ENCODE measurements around the gene TARS1. TPM values are rescaled to one million over a fixed set of nuclear protein-coding genes. Genes with fewer than 3 reads are reported as not detected.
A peak's percentile ranks its signal among the peaks of the same experiment; 100 is the strongest.
"Not testable (repeated sequence)": the region's sequence is repeated elsewhere in the genome, so short reads cannot be mapped to it uniquely, and the experiment has no call there.

Gene TARS1
- total RNA-seq, 1 experiment from 2014 or later = 304 TPM

GRCh38 chr5:33433303-33434240 is 7.2 kb upstream of the TARS1 start (continued):
- TF ChIP-seq STAT6 (CRISPR knock-in tag; conservative IDR thresholded peaks at IDR 0.05; ENCODE audit: low read depth) (no peak), ZNF396 (CRISPR knock-in tag; IDR thresholded peaks at IDR 0.05; ENCODE audit: borderline replicate concordance) (no peak), FOXK1 (CRISPR knock-in tag; IDR thresholded peaks at IDR 0.05) (no peak), ZNF671 (CRISPR knock-in tag; IDR thresholded peaks at IDR 0.05) (no peak), CREM (CRISPR knock-in tag; IDR thresholded peaks at IDR 0.05) (no peak), NR3C1 (CRISPR knock-in tag; conservative IDR thresholded peaks at IDR 0.05; ENCODE audit: low read depth) (no peak), ZNF121 (CRISPR knock-in tag; IDR thresholded peaks at IDR 0.05) (no peak), PRRX2 (CRISPR knock-in tag; IDR thresholded peaks at IDR 0.05) (no peak)

- not testable (repeated sequence) for H3K4me3 Mint-ChIP-seq; H3K4me1 Mint-ChIP-seq; H3K36me3 Mint-ChIP-seq; H3K9me3 Mint-ChIP-seq; H3K27ac Mint-ChIP-seq; H3K27me3 Mint-ChIP-seq (ENCODE audit: low read depth)
- CTCF ChIA-PET = interaction anchor here (0.6 to 2.1 kb wide), 14 partner anchors 12 to 931 kb away, joined by 3 to 11 read pairs (median 4); partner anchors contain the start of gene RXFP3
- DNase-seq (ENCODE audit: low spot score) = peak; percentile 67
- ATAC-seq = peak; percentile 30
- TF ChIP-seq ZNF317 (CRISPR knock-in tag; IDR thresholded peaks at IDR 0.05; ENCODE audit: borderline replicate concordance, low read depth) (peak; percentile 59; the same call in 1 of the 2 replicates), CTCF (IDR thresholded peaks at IDR 0.05) (peak; percentile 66)
- POLR2A ChIA-PET = interaction anchor here (1.0 kb wide), 1 partner anchor 24 kb away, joined by 3 read pairs; no protein-coding TSS in a partner anchor
Observed at GRCh38 chr5:33435893-33436490, 4.8 kb upstream of the TARS1 start.

- Mint-ChIP-seq H3K36me3 (peaks cover 5% of the 10 kb centered on the region), H3K9me3 (no peaks in the 10 kb centered on the region), H3K4me1 (peaks cover 15% of the 10 kb centered on the region), H3K4me3 (peak overlapping the region; percentile 41), H3K27ac (no peak overlapping the region), H3K27me3 (ENCODE audit: low read depth) (no peaks in the 10 kb centered on the region)
- ChIA-PET POLR2A (no interaction called here), CTCF (interaction anchor here (1.2 kb wide), 1 partner anchor 150 kb away, joined by 4 read pairs; no protein-coding TSS in a partner anchor)
- ATAC-seq = no peak
- no peak for DNase-seq (ENCODE audit: low spot score)
- TF ChIP-seq ZNF219 (CRISPR knock-in tag; IDR thresholded peaks at IDR 0.05; ENCODE audit: borderline replicate concordance) (no peak), AR (CRISPR knock-in tag; IDR thresholded peaks at IDR 0.05) (no peak), ATF1 (CRISPR knock-in tag; IDR thresholded peaks at IDR 0.05) (no peak), RORB (CRISPR knock-in tag; IDR thresholded peaks at IDR 0.05) (no peak), MLX (CRISPR knock-in tag; IDR thresholded peaks at IDR 0.05) (no peak), ZNF138 (CRISPR knock-in tag; conservative IDR thresholded peaks at IDR 0.05) (no peak), ESRRA (CRISPR knock-in tag; IDR thresholded peaks at IDR 0.05; ENCODE audit: borderline replicate concordance) (no peak), PRDM15 (CRISPR knock-in tag; IDR thresholded peaks at IDR 0.05) (no peak)
Observed at GRCh38 chr5:33438996-33439395, 1.8 kb upstream of the TARS1 start.

All from WTC11 (cell line).